GM21825 (cell line): Measurements from ENCODE around the gene KASH5.

Experiments
- ATAC-seq: cut with Tn5 transposase; IDR thresholded peaks from one replicate; pipeline ENCODE4 v1.9.1; 2021; ENCODE audit warnings: mild to moderate bottlenecking, moderate library complexity; ENCODE audit not compliant: unreplicated experiment

KASH5 gene

GRCh38 chr19:49387936-49388372, at the start of gene KASH5:
Gene KASH5, plus strand, starts transcription at chr19:49388249. Its CDS starts 2,635 bp downstream, at chr19:49390884.
- ATAC-seq = peak; percentile 49

- no peak for ATAC-seq
Measured at GRCh38 chr19:49338691-49339300, 49.3 kb upstream of the KASH5 start.

GRCh38 chr19:49339301-49340068, 48.6 kb upstream of the KASH5 start:
- no peak for ATAC-seq

- peak; percentile 60 for ATAC-seq
Measured at GRCh38 chr19:49340069-49340864, 47.8 kb upstream of the KASH5 start.

- ATAC-seq = no peak
Measured at GRCh38 chr19:49340865-49341718, 47.0 kb upstream of the KASH5 start.

GRCh38 chr19:49342291-49342721, 45.7 kb upstream of the KASH5 start:
- no peak for ATAC-seq

- ATAC-seq = no peak
Measured at GRCh38 chr19:49343123-49343522, 44.9 kb upstream of the KASH5 start.

- no peak for ATAC-seq
Measured at GRCh38 chr19:49344505-49345423, 43.3 kb upstream of the KASH5 start.

GRCh38 chr19:49347191-49347590, 40.9 kb upstream of the KASH5 start:
- ATAC-seq = no peak

GRCh38 chr19:49347835-49348234, 40.2 kb upstream of the KASH5 start:
- ATAC-seq = no peak

GRCh38 chr19:49348305-49349189, 39.5 kb upstream of the KASH5 start:
- ATAC-seq = no peak

- ATAC-seq = no peak
Measured at GRCh38 chr19:49349567-49349966, 38.5 kb upstream of the KASH5 start.

- no peak for ATAC-seq
Measured at GRCh38 chr19:49355909-49356353, 32.1 kb upstream of the KASH5 start.

- ATAC-seq = no peak
Measured at GRCh38 chr19:49356382-49356781, 31.7 kb upstream of the KASH5 start.

- ATAC-seq = no peak
Measured at GRCh38 chr19:49357186-49357585, 30.9 kb upstream of the KASH5 start.

- no peak for ATAC-seq
Measured at GRCh38 chr19:49359851-49360820, 27.9 kb upstream of the KASH5 start.

- ATAC-seq = no peak
Measured at GRCh38 chr19:49361438-49362047, 26.5 kb upstream of the KASH5 start.
